ACC112 (cell line): ENCODE measurements around the gene MCC.

ENCODE experiments used
- H2AFZ ChIP-seq: fragments of 200-600 bp; sonication (generic); one replicate; pipeline ENCODE4 v1.6.0; 2017; ENCODE audit warnings: antibody characterized with exemption, low read length; ENCODE audit not compliant: unreplicated experiment
- H3K27ac ChIP-seq: fragments of 200-600 bp; sonication (generic); 2 replicates; pipeline ENCODE4 v1.5.1; 2014; ENCODE audit warnings: low read depth, mild to moderate bottlenecking, antibody characterized with exemption, low read length, moderate library complexity
- H3K27me3 ChIP-seq: fragments of 200-600 bp; sonication (generic); 2 replicates; pipeline ENCODE4 v1.6.1; 2014; ENCODE audit warnings: mild to moderate bottlenecking, antibody characterized with exemption, low read length, moderate library complexity, mixed read lengths; ENCODE audit not compliant: insufficient read depth
- H3K36me3 ChIP-seq: fragments of 200-600 bp; sonication (generic); 2 replicates; pipeline ENCODE4 v1.6.1; 2016; ENCODE audit warnings: mild to moderate bottlenecking, antibody characterized with exemption, low read length, moderate library complexity, mixed read lengths; ENCODE audit not compliant: insufficient read depth
- H3K4me1 ChIP-seq: fragments of 200-600 bp; sonication (generic); one replicate; pipeline ENCODE4 v1.6.1; 2016; ENCODE audit warnings: low read length, mixed read lengths; ENCODE audit not compliant: insufficient read depth, unreplicated experiment, control insufficient read depth
- H3K4me3 ChIP-seq: fragments of 200-600 bp; sonication (generic); 2 replicates; pipeline ENCODE4 v1.5.1; 2014; ENCODE audit warnings: mild to moderate bottlenecking, low read depth, low read length
- H3K79me2 ChIP-seq: fragments of 200-600 bp; sonication (generic); one replicate; pipeline ENCODE4 v1.6.0; 2016; ENCODE audit warnings: low read length; ENCODE audit not compliant: control insufficient read depth, unreplicated experiment, insufficient read depth

The MCC gene

DNA sequence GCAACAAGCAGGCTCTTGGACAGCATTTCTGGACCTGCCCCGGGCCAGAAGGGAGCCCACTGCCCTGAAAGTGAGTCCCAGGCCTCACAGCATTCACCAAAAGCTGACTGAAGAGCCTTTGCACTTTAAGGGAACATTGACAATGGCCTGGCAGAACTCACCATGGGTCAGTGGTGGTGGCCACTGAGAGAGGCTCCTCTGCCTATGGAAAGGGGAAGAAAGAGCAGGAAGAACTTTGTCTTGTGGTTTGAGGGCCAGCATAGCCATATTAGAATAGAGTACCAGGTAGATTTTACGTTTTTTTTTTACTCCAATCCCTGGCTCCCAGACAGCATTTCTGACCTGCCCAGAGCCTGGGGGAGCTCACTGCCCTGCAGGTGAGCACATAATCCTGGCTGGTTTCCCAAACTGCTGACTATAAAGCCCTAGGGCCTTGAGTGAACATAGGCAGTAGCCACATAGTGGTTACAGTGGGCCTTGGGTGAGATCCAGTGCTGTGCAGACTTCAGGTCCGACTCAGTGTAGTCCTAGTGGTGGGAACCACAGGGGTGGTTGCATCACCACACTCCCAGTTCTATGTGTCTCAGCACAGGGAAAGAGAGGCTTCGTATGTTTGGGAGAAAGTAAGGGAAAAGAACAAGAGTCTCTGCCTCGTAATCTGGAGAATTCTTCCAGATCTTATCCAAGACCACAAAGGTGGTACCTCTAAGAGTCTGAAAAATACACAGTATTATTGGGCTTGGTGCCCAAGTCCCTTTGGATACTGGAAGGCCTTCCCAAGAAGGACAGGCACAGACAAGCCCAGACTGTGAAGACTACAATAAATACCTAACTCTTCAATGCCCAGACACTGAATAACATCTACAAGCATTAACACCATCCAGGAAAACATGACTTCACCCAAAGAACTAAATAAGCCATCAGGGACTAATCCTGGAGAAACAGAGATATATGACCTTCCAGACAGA, 143.0 kb downstream of the MCC start:
- Histone ChIP-seq H3K27me3 (no peaks in the 10 kb centered on the region), H3K4me1 (no peaks in the 10 kb centered on the region), H3K4me3 (no peak overlapping the region), H3K36me3 (no peaks in the 10 kb centered on the region), H3K79me2 (no peaks in the 10 kb centered on the region), H3K27ac (no peak overlapping the region), H2AFZ (no peak overlapping the region)

DNA sequence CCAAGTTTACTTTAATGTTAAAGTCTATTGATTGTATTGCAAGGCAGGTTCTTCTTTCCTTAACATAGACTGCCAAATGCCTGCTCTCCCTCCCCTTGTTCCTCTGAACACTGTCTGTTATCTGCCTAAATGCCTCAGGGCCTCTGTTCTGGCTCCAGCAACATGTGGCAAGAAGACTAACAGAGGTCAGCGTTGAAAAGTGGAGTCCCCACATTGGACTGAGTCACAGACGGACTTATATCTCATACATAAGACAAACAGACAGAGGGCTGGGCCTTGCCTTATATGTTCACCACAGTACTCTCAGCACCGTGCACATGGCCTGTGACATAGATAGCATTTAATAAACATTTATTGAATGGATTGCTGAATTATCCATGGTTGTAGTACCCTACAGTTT, 144.9 kb downstream of the MCC start:
- no peaks in the 10 kb centered on the region for H3K27me3 ChIP-seq
- no peaks in the 10 kb centered on the region for H3K36me3 ChIP-seq
- no peak overlapping the region for H2AFZ ChIP-seq
- no peaks in the 10 kb centered on the region for H3K79me2 ChIP-seq
- no peak overlapping the region for H3K27ac ChIP-seq
- peaks cover 3% of the 10 kb centered on the region for H3K4me1 ChIP-seq
- H3K4me3 ChIP-seq = no peak overlapping the region

DNA sequence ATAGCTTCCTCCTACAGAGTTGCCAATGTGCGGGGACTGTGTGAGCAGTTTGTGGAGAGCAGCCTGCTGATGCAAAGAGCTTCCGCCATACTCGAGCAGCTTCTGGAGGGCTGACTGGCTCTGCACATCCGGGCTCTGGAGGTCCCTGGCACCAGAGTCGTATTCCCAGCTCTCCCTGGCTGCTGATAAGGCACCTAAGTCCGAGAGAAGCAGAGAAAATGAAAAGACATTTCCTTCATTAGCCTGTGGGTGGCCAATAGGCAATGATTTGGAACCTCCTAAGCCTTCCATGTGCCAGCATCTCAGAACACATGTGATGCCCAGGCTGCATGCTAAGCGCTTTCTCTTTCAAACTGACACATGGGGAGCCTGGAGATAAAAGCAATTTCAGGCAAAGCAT, 147.7 kb downstream of the MCC start:
- H3K4me3 ChIP-seq = no peak overlapping the region
- H3K79me2 ChIP-seq = no peaks in the 10 kb centered on the region
- H3K27ac ChIP-seq = no peak overlapping the region
- no peak overlapping the region for H2AFZ ChIP-seq
- no peaks in the 10 kb centered on the region for H3K27me3 ChIP-seq
- H3K36me3 ChIP-seq = no peaks in the 10 kb centered on the region
- peaks cover 20% of the 10 kb centered on the region for H3K4me1 ChIP-seq

DNA sequence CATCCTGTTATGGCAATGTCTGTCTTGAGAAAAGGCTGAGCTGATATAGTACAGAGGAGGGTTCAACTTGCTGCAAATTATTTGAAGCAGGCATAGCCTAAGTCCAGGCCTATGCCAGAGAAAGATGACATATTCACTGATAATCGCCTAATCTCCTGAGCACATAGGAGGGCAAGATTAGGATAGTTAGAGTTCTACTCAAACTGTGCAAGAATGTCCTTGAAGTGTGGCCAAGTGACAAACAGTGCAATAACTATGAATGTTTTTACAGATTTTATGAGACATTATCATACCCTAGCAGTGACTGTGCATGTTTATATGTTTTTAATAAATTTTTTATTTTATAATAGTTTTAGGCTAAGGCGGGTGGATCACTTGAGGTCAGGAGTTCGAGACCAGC, 149.6 kb downstream of the MCC start:
- H3K4me3 ChIP-seq = no peak overlapping the region

DNA sequence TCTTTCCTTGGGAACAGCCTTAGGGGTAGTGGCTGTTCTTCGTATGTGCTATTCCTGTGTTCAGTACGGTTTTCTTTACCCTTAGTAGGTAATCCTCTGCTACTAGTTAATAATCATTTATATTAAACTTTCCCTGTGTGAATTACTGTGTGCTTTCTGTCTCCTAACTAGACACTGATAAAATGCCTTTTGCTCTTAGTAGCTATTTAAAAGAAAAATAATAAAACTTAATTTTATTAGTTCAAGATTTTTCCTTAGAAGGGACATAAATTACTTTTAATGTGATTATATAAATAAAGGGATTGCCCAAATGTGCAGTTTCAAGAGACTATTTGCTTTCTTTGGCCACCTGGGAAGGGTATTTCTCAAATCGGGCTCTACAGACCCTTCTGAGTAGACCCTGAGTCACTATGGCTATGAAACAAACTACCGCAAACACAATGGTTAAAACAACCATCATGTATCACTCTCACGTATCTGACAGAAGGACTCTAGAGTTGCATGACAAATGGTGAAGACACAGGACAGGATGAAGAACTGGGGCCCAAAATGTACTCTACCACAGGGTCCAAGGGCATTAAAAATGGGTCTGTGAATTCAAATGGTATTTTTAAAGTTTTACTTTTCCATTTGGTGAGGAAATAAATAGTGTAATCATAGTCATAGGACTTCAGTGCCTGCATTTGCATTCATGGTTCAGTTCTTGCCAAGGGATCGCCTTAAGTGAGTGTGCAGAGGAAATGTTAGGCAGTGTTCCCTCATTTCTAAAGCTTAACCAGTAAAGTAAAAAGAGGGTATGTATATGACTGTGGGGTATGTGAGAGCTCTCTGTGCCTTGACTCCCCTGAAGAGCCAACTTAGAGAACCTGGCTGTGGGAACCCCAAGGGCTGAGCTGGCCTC, 150.5 kb downstream of the MCC start:
- Histone ChIP-seq H3K36me3 (no peaks in the 10 kb centered on the region), H3K4me1 (peaks cover 20% of the 10 kb centered on the region), H2AFZ (peak overlapping the region; percentile 36), H3K27ac (peak overlapping the region; percentile 86), H3K27me3 (no peaks in the 10 kb centered on the region), H3K79me2 (no peaks in the 10 kb centered on the region), H3K4me3 (no peak overlapping the region)

More for the DNA sequence above, 149.6 kb downstream of the MCC start:
- Histone ChIP-seq H3K36me3 (no peaks in the 10 kb centered on the region), H3K4me1 (peaks cover 20% of the 10 kb centered on the region), H3K79me2 (no peaks in the 10 kb centered on the region), H2AFZ (no peak overlapping the region), H3K27me3 (no peaks in the 10 kb centered on the region), H3K27ac (peak overlapping the region; percentile 86)

DNA sequence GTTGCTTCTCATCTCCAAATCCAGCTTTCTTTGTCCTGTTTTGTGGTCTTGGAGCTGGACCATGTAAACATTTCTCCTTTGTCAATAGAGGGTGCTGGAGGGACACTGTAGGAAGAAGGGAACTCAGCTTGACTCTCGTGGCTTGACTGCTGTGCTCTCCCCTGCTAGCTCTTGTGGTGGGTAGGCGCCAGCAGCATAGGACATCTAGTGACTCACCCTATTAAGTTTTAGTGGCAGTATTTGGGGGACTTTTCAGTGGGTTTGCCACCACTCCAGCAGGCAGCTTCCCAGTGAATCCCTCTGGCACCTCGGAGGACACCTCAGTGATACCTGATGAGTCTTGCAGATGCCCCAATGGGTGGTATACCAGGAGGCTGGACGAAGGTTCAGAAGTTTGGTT, 151.3 kb downstream of the MCC start:
- H2AFZ ChIP-seq = no peak overlapping the region
- H3K4me1 ChIP-seq = peaks cover 20% of the 10 kb centered on the region
- peak overlapping the region; percentile 86 for H3K27ac ChIP-seq
- no peaks in the 10 kb centered on the region for H3K79me2 ChIP-seq
- no peaks in the 10 kb centered on the region for H3K27me3 ChIP-seq
- no peak overlapping the region for H3K4me3 ChIP-seq
- no peaks in the 10 kb centered on the region for H3K36me3 ChIP-seq

DNA sequence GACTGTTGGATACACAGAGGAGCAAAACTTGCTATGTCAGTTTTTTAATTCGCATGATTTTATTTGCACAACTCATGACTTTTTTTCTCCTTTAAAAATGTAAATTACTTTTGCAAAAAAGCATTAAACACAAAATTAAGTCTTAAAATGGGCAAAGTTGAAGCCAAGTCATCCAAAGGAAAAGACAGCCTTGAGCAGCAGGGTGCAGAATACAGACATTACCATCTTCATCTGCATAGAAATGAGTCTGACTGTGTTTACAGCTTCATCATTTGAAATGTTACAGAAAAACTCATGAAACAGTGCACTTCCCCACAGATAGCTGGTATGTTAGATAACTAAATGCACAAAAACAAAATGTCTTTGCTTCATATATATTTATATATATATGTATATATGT, 154.8 kb downstream of the MCC start:
- Histone ChIP-seq H3K4me3 (no peak overlapping the region), H2AFZ (no peak overlapping the region), H3K79me2 (no peaks in the 10 kb centered on the region), H3K27me3 (no peaks in the 10 kb centered on the region), H3K4me1 (peaks cover 30% of the 10 kb centered on the region), H3K27ac (no peak overlapping the region), H3K36me3 (no peaks in the 10 kb centered on the region)

DNA sequence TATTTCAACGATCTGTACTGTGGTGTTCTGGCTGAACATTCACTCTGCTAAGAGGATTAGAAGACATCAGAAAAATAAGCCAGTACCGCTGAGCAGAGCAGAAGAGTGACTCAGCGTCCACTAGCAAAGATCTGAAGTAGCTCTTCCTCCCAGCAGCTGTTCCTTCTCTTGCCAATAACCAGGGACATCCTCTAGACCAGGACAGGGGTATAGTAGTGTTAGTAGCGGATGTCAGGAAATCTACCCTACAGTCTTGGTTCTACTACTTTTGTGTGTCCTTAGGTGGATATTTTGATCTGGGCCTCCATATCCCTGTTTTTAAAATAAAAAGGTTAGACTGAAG, 157.1 kb downstream of the MCC start:
- Histone ChIP-seq H3K36me3 (no peaks in the 10 kb centered on the region), H3K79me2 (no peaks in the 10 kb centered on the region), H2AFZ (peak overlapping the region; percentile 3), H3K27ac (peak overlapping the region; percentile 8), H3K4me3 (peak overlapping the region; percentile 13; the same call in 1 of the 2 replicates), H3K27me3 (no peaks in the 10 kb centered on the region), H3K4me1 (peaks cover 13% of the 10 kb centered on the region)

DNA sequence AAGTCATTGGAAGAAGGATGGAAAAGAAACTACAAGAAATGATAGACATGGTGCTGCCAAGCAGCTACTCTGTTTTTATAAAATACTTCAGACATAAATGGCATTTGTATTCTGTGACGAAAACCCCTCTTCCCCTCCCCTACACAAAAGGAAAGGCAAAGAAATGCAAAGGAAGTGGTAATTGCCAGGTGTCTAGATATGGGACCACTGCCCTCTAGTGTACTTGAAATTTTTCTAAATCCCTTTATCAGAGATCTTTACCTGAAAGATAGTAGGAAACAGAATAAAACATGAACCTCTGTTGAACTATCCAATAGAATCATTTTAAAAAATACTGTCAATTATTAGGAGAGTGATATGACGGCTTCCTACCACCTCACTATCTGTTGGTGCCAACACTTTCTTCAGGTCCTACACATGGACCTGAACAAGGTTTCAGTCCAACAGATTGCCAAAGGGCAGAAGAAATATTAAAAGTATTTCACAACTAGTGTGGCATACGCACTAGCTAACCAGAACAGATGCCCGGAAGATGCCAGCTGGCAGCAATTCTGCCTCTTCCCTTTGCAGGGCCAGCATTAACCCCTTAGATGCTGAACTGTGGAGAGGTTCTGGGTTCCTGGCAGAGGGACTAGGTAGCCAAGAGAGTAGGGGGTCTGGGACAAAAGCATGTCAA, 157.6 kb downstream of the MCC start:
- Histone ChIP-seq H3K27ac (peak overlapping the region; percentile 8), H3K36me3 (no peaks in the 10 kb centered on the region), H3K4me3 (peak overlapping the region; percentile 13; the same call in 1 of the 2 replicates), H3K4me1 (peaks cover 13% of the 10 kb centered on the region), H2AFZ (peak overlapping the region; percentile 3), H3K79me2 (no peaks in the 10 kb centered on the region), H3K27me3 (no peaks in the 10 kb centered on the region)

DNA sequence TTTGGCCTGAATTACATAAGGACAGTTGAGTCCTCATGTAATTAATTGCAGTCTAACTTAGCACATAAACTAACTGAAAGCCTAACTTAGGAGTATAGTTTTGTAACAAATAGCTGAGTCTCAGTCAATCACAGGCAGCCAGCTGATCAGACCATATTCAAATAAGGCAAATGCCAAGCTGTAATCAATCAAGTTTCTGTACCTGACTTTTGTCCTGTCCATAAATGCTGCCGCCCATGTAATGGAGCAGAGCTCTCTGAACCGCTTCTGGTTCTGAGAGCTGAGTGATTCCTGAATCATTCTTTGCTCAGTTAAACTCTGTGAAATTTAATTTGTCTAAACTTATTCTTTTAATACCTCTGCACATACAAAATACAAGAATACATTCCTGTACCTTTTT, 158.3 kb downstream of the MCC start:
- Histone ChIP-seq H3K79me2 (no peaks in the 10 kb centered on the region), H3K27me3 (no peaks in the 10 kb centered on the region), H3K4me1 (peaks cover 13% of the 10 kb centered on the region), H3K36me3 (no peaks in the 10 kb centered on the region), H3K4me3 (no peak overlapping the region), H3K27ac (no peak overlapping the region), H2AFZ (no peak overlapping the region)
